Activated CD4-positive, alpha-beta T cell treated with anti-CD3 and anti-CD28 coated beads, Interleukin-2, amount 10 ng/mL, durations not matched to agents 24 days and 14 days (primary cell): ENCODE results near the gene ADCY7. TPM values are rescaled to one million over a fixed set of nuclear protein-coding genes. Genes with fewer than 3 reads are reported as not detected.
A peak's percentile ranks its signal among the peaks of the same experiment; 100 is the strongest.

Experiments
- DNase-seq: peaks from one replicate; pipeline ENCODE4 v3.0.0; 2022
- H3K27ac Mint-ChIP-seq: one replicate; pipeline ENCODE4 v1.8.0; 2022; ENCODE audit warnings: mild to moderate bottlenecking, mixed read lengths
- H3K27me3 Mint-ChIP-seq: one replicate; pipeline ENCODE4 v1.8.0; 2022; ENCODE audit warnings: mixed read lengths
- H3K36me3 Mint-ChIP-seq: one replicate; pipeline ENCODE4 v1.8.0; 2022; ENCODE audit warnings: low read depth, mild to moderate bottlenecking, mixed read lengths
- H3K4me1 Mint-ChIP-seq: one replicate; pipeline ENCODE4 v1.8.0; 2021; ENCODE audit warnings: mixed read lengths
- H3K4me3 Mint-ChIP-seq: one replicate; pipeline ENCODE4 v1.8.0; 2022; ENCODE audit warnings: mild to moderate bottlenecking, moderate library complexity, mixed read lengths
- H3K9me3 Mint-ChIP-seq: one replicate; pipeline ENCODE4 v1.8.0; 2021; ENCODE audit warnings: mixed read lengths
- intact Hi-C: fragments of 100-400 bp; cut with micrococcal nuclease; formaldehyde crosslinking; loops from one replicate; pipeline ENCODE4 v1.15.1; 2023
- total RNA-seq: library from RNA; stranded (reverse); gene quantifications from 2 replicates; pipeline ENCODE4 v1.2.3, GENCODE V29; 2022

ADCY7 gene
- total RNA-seq, 1 donor from 2014 or later: 86.2 TPM

GRCh38 chr16:50275098-50275415 lies 8.7 kb downstream of the ADCY7 start:
- peaks cover 4% of the 10 kb centered on the region for H3K9me3 Mint-ChIP-seq
- peaks cover 85% of the 10 kb centered on the region for H3K4me1 Mint-ChIP-seq
- peak overlapping the region; percentile 99 for H3K27ac Mint-ChIP-seq
- no peak for DNase-seq
- no peaks in the 10 kb centered on the region for H3K27me3 Mint-ChIP-seq
- H3K4me3 Mint-ChIP-seq: peak overlapping the region; percentile 99
- H3K36me3 Mint-ChIP-seq: peaks cover 38% of the 10 kb centered on the region
- intact Hi-C loops: loop anchor here (5.0 kb wide), 4 partner anchors 37 to 467 kb away; partner anchors contain the start of genes CYLD and TENT4B

GRCh38 chr16:50275428-50276325 lies 9.3 kb downstream of the ADCY7 start:
- peak overlapping the region; percentile 99 for H3K27ac Mint-ChIP-seq
- peaks cover 89% of the 10 kb centered on the region for H3K4me1 Mint-ChIP-seq
- no peaks in the 10 kb centered on the region for H3K27me3 Mint-ChIP-seq
- H3K9me3 Mint-ChIP-seq: peaks cover 4% of the 10 kb centered on the region
- no peak for DNase-seq
- peaks cover 44% of the 10 kb centered on the region for H3K36me3 Mint-ChIP-seq
- intact Hi-C loops: loop anchor here (5.0 kb wide), 4 partner anchors 37 to 467 kb away; partner anchors contain the start of genes CYLD and TENT4B
- H3K4me3 Mint-ChIP-seq: peak overlapping the region; percentile 99

- H3K4me3 Mint-ChIP-seq: no peak overlapping the region
- no peaks in the 10 kb centered on the region for H3K27me3 Mint-ChIP-seq
- H3K36me3 Mint-ChIP-seq: peaks cover 43% of the 10 kb centered on the region
Observed at GRCh38 chr16:50276326-50276640, 9.9 kb downstream of the ADCY7 start.

GRCh38 chr16:50276801-50277555 lies 10.6 kb downstream of the ADCY7 start:
- Mint-ChIP-seq H3K36me3 (peaks cover 43% of the 10 kb centered on the region), H3K27ac (peak overlapping the region; percentile 91), H3K9me3 (peaks cover 4% of the 10 kb centered on the region), H3K27me3 (no peaks in the 10 kb centered on the region), H3K4me1 (peaks cover 81% of the 10 kb centered on the region), H3K4me3 (peak overlapping the region; percentile 49)
- DNase-seq: no peak
- intact Hi-C loops: loop anchor here (1.0 to 5.0 kb wide), 6 partner anchors 13 to 465 kb away; partner anchors contain the start of genes CYLD and TENT4B

More at GRCh38 chr16:50276326-50276640, 9.9 kb downstream of the ADCY7 start:
- H3K9me3 Mint-ChIP-seq: peaks cover 4% of the 10 kb centered on the region
- peaks cover 86% of the 10 kb centered on the region for H3K4me1 Mint-ChIP-seq
- intact Hi-C loops: loop anchor here (5.0 kb wide), 4 partner anchors 36 to 466 kb away; partner anchors contain the start of genes CYLD and TENT4B
- no peak for DNase-seq
- peak overlapping the region; percentile 91 for H3K27ac Mint-ChIP-seq

- H3K27me3 Mint-ChIP-seq: no peaks in the 10 kb centered on the region
- H3K9me3 Mint-ChIP-seq: peaks cover 4% of the 10 kb centered on the region
- H3K36me3 Mint-ChIP-seq: peaks cover 41% of the 10 kb centered on the region
- peak overlapping the region; percentile 91 for H3K27ac Mint-ChIP-seq
- intact Hi-C loops: loop anchor here (5.0 kb wide), 4 partner anchors 34 to 464 kb away; partner anchors contain the start of genes CYLD and TENT4B
- peaks cover 81% of the 10 kb centered on the region for H3K4me1 Mint-ChIP-seq
- DNase-seq: no peak
- H3K4me3 Mint-ChIP-seq: peak overlapping the region; percentile 49
Observed at GRCh38 chr16:50278251-50278650, 11.9 kb downstream of the ADCY7 start.

GRCh38 chr16:50279504-50279865 lies 13.1 kb downstream of the ADCY7 start:
- DNase-seq: no peak
- Mint-ChIP-seq H3K27ac (peak overlapping the region; percentile 45), H3K4me3 (no peak overlapping the region), H3K4me1 (peaks cover 81% of the 10 kb centered on the region), H3K9me3 (peaks cover 4% of the 10 kb centered on the region), H3K36me3 (peaks cover 38% of the 10 kb centered on the region), H3K27me3 (no peaks in the 10 kb centered on the region)
- intact Hi-C loops: loop anchor here (5.0 kb wide), 4 partner anchors 33 to 463 kb away; partner anchors contain the start of genes CYLD and TENT4B

- peaks cover 4% of the 10 kb centered on the region for H3K9me3 Mint-ChIP-seq
- peaks cover 79% of the 10 kb centered on the region for H3K4me1 Mint-ChIP-seq
- H3K4me3 Mint-ChIP-seq: no peak overlapping the region
- H3K27me3 Mint-ChIP-seq: no peaks in the 10 kb centered on the region
- intact Hi-C loops: no loop called here
- DNase-seq: no peak
- H3K27ac Mint-ChIP-seq: no peak overlapping the region
- peaks cover 46% of the 10 kb centered on the region for H3K36me3 Mint-ChIP-seq
Observed at GRCh38 chr16:50280932-50281331, 14.6 kb downstream of the ADCY7 start.

GRCh38 chr16:50281391-50282009 lies 15.1 kb downstream of the ADCY7 start:
- H3K4me1 Mint-ChIP-seq: peaks cover 75% of the 10 kb centered on the region
- H3K9me3 Mint-ChIP-seq: peaks cover 4% of the 10 kb centered on the region
- H3K27me3 Mint-ChIP-seq: no peaks in the 10 kb centered on the region
- peak overlapping the region; percentile 72 for H3K4me3 Mint-ChIP-seq
- peaks cover 50% of the 10 kb centered on the region for H3K36me3 Mint-ChIP-seq
- no peak overlapping the region for H3K27ac Mint-ChIP-seq
- no peak for DNase-seq
- intact Hi-C loops: no loop called here

GRCh38 chr16:50282010-50282538 lies 15.7 kb downstream of the ADCY7 start:
- DNase-seq: peak; percentile 85
- intact Hi-C loops: no loop called here
- Mint-ChIP-seq H3K36me3 (peaks cover 51% of the 10 kb centered on the region), H3K4me3 (peak overlapping the region; percentile 72), H3K4me1 (peaks cover 69% of the 10 kb centered on the region), H3K27me3 (no peaks in the 10 kb centered on the region), H3K27ac (peak overlapping the region; percentile 69), H3K9me3 (peaks cover 4% of the 10 kb centered on the region)

- DNase-seq: no peak
- Mint-ChIP-seq H3K36me3 (peaks cover 48% of the 10 kb centered on the region), H3K4me1 (peaks cover 59% of the 10 kb centered on the region), H3K27me3 (no peaks in the 10 kb centered on the region), H3K27ac (no peak overlapping the region), H3K4me3 (no peak overlapping the region), H3K9me3 (no peaks in the 10 kb centered on the region)
- intact Hi-C loops: no loop called here
Observed at GRCh38 chr16:50282955-50283631, 16.7 kb downstream of the ADCY7 start.

GRCh38 chr16:50284131-50284911 lies 18.0 kb downstream of the ADCY7 start:
- no peak overlapping the region for H3K4me3 Mint-ChIP-seq
- no peak for DNase-seq
- H3K36me3 Mint-ChIP-seq: peaks cover 47% of the 10 kb centered on the region
- H3K9me3 Mint-ChIP-seq: no peaks in the 10 kb centered on the region
- peaks cover 48% of the 10 kb centered on the region for H3K4me1 Mint-ChIP-seq
- intact Hi-C loops: no loop called here
- H3K27me3 Mint-ChIP-seq: no peaks in the 10 kb centered on the region
- H3K27ac Mint-ChIP-seq: peak overlapping the region; percentile 21

GRCh38 chr16:50285406-50286003 lies 19.2 kb downstream of the ADCY7 start:
- H3K4me3 Mint-ChIP-seq: no peak overlapping the region
- no peak overlapping the region for H3K27ac Mint-ChIP-seq
- no peak for DNase-seq
- H3K4me1 Mint-ChIP-seq: peaks cover 37% of the 10 kb centered on the region
- H3K27me3 Mint-ChIP-seq: no peaks in the 10 kb centered on the region
- no peaks in the 10 kb centered on the region for H3K9me3 Mint-ChIP-seq
- H3K36me3 Mint-ChIP-seq: peaks cover 40% of the 10 kb centered on the region
- intact Hi-C loops: no loop called here
